Measurements from ENCODE around the gene RPL12.

DNA sequence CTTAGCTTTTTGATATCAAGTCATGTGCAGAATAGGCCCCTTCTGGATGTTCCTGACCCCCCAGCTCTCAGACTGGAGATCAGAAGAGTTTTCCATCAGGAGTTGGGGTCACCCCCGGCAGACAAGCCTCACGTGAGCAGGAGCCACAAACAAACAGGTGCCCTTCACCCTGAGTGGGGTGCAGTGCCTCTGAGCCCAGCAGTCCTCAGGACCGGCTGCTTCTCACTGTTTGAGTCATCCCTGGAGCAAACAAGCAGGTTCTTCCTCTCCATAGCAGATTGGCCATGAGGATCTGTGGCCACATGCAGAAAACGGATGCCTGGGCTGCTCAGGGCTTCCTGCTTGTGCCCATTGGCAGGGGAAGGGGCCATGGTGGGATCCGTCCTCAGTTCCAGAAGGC, 47.1 kb upstream of the RPL12 start:
- TF ChIP-seq, protein P1, sequence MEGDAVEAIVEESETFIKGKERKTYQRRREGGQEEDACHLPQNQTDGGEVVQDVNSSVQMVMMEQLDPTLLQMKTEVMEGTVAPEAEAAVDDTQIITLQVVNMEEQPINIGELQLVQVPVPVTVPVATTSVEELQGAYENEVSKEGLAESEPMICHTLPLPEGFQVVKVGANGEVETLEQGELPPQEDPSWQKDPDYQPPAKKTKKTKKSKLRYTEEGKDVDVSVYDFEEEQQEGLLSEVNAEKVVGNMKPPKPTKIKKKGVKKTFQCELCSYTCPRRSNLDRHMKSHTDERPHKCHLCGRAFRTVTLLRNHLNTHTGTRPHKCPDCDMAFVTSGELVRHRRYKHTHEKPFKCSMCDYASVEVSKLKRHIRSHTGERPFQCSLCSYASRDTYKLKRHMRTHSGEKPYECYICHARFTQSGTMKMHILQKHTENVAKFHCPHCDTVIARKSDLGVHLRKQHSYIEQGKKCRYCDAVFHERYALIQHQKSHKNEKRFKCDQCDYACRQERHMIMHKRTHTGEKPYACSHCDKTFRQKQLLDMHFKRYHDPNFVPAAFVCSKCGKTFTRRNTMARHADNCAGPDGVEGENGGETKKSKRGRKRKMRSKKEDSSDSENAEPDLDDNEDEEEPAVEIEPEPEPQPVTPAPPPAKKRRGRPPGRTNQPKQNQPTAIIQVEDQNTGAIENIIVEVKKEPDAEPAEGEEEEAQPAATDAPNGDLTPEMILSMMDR (IDR thresholded peaks at IDR 0.05; ENCODE audit: poor library complexity): no peak
- no peak for TF ChIP-seq EZH2phosphoT487 (IDR thresholded peaks at IDR 0.05; ENCODE audit: low read depth, severe bottlenecking, unreplicated experiment)

All from hepatocyte (in vitro differentiated cells).